ENCODE measurements around the gene CDH13.

GRCh38 chr16:82758904-82759303 lies 132.1 kb downstream of the CDH13 start:
- no peak for TF ChIP-seq CTCF (IDR thresholded peaks at IDR 0.05; ENCODE audit: extremely low read depth in 1 of 2, insufficient read depth in 1 of 2, low read depth in 1 of 2, low read length in 2 of 2)
- no peak for TF ChIP-seq EZH2 (IDR thresholded peaks at IDR 0.05; ENCODE audit: borderline replicate concordance, low read depth, low read length, severe bottlenecking)
- TF ChIP-seq, protein P1, sequence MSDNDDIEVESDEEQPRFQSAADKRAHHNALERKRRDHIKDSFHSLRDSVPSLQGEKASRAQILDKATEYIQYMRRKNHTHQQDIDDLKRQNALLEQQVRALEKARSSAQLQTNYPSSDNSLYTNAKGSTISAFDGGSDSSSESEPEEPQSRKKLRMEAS (IDR thresholded peaks at IDR 0.05; ENCODE audit: insufficient read depth, insufficient read length) = no peak
- no peak for TF ChIP-seq POLR2AphosphoS5 (IDR thresholded peaks at IDR 0.05; ENCODE audit: insufficient read depth, low read depth, low read length)
- TF ChIP-seq JUN (IDR thresholded peaks at IDR 0.05; ENCODE audit: borderline replicate concordance, insufficient read depth, insufficient read length, low read depth) = no peak
- peak; percentile 17 for TF ChIP-seq FOS (IDR thresholded peaks at IDR 0.05; ENCODE audit: borderline replicate concordance, insufficient read depth, low read length)
- TF ChIP-seq POLR2A (IDR thresholded peaks at IDR 0.05; ENCODE audit: low read depth, low read length) = no peak

Measured in endothelial cell of umbilical vein (primary cell).